Measurements from ENCODE around the gene BDKRB1.

BDKRB1 gene

DNA sequence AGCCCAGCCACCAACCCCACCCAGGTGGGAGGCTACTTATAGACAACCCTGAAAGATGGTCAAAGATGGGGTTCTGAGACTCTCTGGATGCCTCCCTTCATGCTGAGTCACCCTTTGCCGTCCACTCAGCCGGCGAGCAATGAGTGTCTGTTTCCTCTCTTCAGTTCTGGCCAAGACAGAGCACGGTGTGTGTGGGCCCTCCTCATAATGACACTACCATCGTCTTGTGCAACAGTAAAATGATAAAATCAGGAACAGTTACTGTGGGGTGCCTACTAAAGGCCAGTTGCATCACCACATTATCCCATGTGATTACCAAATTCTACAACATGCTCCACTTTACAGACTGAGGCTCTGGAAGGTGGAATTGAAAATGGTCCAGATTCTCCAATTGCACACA is 7.0 kb upstream of the BDKRB1 start:
- peak; percentile 91 to 92 for DNase-seq (ENCODE audit: low read depth in 2 of 2)
- TF ChIP-seq, protein P1, sequence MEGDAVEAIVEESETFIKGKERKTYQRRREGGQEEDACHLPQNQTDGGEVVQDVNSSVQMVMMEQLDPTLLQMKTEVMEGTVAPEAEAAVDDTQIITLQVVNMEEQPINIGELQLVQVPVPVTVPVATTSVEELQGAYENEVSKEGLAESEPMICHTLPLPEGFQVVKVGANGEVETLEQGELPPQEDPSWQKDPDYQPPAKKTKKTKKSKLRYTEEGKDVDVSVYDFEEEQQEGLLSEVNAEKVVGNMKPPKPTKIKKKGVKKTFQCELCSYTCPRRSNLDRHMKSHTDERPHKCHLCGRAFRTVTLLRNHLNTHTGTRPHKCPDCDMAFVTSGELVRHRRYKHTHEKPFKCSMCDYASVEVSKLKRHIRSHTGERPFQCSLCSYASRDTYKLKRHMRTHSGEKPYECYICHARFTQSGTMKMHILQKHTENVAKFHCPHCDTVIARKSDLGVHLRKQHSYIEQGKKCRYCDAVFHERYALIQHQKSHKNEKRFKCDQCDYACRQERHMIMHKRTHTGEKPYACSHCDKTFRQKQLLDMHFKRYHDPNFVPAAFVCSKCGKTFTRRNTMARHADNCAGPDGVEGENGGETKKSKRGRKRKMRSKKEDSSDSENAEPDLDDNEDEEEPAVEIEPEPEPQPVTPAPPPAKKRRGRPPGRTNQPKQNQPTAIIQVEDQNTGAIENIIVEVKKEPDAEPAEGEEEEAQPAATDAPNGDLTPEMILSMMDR (IDR thresholded peaks at IDR 0.05; ENCODE audit: low read depth, low read length) = no peak
- H3K4me3 ChIP-seq (replicated peaks in 1 of 2; ENCODE audit: low read depth in 2 of 2, low read length in 2 of 2) = no peak overlapping the region

- no peak for DNase-seq (ENCODE audit: low read depth in 2 of 2)
- TF ChIP-seq, protein P1 (IDR thresholded peaks at IDR 0.05; ENCODE audit: low read depth, low read length) = no peak
Measured at GRCh38 chr14:96250485-96250884, 5.5 kb upstream of the BDKRB1 start.

GRCh38 chr14:96251656-96252155 is 4.3 kb upstream of the BDKRB1 start:
- no peak for DNase-seq (ENCODE audit: low read depth in 2 of 2)
- TF ChIP-seq, protein P1 (IDR thresholded peaks at IDR 0.05; ENCODE audit: low read depth, low read length) = no peak
- no peak overlapping the region for H3K4me3 ChIP-seq (replicated peaks in 1 of 2; ENCODE audit: low read depth in 2 of 2, low read length in 2 of 2)

More at GRCh38 chr14:96250485-96250884, 5.5 kb upstream of the BDKRB1 start:
- H3K4me3 ChIP-seq (replicated peaks in 1 of 2; ENCODE audit: low read depth in 2 of 2, low read length in 2 of 2) = no peak overlapping the region

- no peak for DNase-seq (ENCODE audit: low read depth in 2 of 2)
- TF ChIP-seq, protein P1 (IDR thresholded peaks at IDR 0.05; ENCODE audit: low read depth, low read length) = no peak
- no peak overlapping the region for H3K4me3 ChIP-seq (replicated peaks in 1 of 2; ENCODE audit: low read depth in 2 of 2, low read length in 2 of 2)
Measured at GRCh38 chr14:96252323-96252998, 3.5 kb upstream of the BDKRB1 start.

DNA sequence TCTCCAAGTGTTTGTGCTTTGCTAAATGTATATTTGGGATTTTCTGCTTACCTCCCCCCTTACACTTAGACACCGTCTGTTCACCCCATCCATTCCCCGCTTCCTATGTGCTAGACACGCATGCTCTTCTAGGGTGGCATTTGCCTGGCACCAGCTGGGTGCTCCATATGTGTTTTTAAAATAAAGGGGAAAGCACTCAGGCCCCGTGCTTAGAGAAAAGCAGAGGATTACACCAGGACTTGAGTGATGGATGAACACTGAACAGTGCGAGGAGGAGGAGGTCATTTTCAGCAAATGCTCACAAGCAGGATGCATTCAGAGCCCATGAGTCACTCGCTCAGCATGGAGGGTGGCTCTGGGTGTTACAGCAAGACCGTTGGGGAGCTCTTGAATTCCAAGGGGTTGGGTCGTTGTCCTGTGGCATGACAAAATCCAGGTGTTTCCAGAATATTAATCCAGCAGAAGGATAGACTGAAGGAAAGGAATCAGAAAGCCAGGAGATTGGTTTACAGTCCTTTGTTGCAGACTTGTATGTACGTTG is 2.9 kb upstream of the BDKRB1 start:
- no peak overlapping the region for H3K4me3 ChIP-seq (replicated peaks in 1 of 2; ENCODE audit: low read depth in 2 of 2, low read length in 2 of 2)
- TF ChIP-seq, protein P1 (IDR thresholded peaks at IDR 0.05; ENCODE audit: low read depth, low read length) = no peak
- DNase-seq (ENCODE audit: low read depth in 2 of 2) = peak; percentile 86 to 88

GRCh38 chr14:96254687-96255086 is 1.3 kb upstream of the BDKRB1 start:
- H3K4me3 ChIP-seq (replicated peaks in 1 of 2; ENCODE audit: low read depth in 2 of 2, low read length in 2 of 2) = no peak overlapping the region
- TF ChIP-seq, protein P1 (IDR thresholded peaks at IDR 0.05; ENCODE audit: low read depth, low read length) = no peak
- DNase-seq (ENCODE audit: low read depth in 2 of 2) = no peak

All from cardiac fibroblast (primary cell).